GM12873 (cell line): ENCODE results near the gene CASK.

Experiments used
- TF ChIP-seq, protein P1 (sequence below): IDR thresholded peaks from 2 replicates; pipeline ENCODE4 v1.5.1; 2012; ENCODE audit warnings: low read depth, mild to moderate bottlenecking, moderate library complexity, low read length, control low read depth; ENCODE audit not compliant: insufficient read depth; ENCODE audit errors: missing control alignments

CASK gene, protein sequence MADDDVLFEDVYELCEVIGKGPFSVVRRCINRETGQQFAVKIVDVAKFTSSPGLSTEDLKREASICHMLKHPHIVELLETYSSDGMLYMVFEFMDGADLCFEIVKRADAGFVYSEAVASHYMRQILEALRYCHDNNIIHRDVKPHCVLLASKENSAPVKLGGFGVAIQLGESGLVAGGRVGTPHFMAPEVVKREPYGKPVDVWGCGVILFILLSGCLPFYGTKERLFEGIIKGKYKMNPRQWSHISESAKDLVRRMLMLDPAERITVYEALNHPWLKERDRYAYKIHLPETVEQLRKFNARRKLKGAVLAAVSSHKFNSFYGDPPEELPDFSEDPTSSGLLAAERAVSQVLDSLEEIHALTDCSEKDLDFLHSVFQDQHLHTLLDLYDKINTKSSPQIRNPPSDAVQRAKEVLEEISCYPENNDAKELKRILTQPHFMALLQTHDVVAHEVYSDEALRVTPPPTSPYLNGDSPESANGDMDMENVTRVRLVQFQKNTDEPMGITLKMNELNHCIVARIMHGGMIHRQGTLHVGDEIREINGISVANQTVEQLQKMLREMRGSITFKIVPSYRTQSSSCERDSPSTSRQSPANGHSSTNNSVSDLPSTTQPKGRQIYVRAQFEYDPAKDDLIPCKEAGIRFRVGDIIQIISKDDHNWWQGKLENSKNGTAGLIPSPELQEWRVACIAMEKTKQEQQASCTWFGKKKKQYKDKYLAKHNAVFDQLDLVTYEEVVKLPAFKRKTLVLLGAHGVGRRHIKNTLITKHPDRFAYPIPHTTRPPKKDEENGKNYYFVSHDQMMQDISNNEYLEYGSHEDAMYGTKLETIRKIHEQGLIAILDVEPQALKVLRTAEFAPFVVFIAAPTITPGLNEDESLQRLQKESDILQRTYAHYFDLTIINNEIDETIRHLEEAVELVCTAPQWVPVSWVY

DNA sequence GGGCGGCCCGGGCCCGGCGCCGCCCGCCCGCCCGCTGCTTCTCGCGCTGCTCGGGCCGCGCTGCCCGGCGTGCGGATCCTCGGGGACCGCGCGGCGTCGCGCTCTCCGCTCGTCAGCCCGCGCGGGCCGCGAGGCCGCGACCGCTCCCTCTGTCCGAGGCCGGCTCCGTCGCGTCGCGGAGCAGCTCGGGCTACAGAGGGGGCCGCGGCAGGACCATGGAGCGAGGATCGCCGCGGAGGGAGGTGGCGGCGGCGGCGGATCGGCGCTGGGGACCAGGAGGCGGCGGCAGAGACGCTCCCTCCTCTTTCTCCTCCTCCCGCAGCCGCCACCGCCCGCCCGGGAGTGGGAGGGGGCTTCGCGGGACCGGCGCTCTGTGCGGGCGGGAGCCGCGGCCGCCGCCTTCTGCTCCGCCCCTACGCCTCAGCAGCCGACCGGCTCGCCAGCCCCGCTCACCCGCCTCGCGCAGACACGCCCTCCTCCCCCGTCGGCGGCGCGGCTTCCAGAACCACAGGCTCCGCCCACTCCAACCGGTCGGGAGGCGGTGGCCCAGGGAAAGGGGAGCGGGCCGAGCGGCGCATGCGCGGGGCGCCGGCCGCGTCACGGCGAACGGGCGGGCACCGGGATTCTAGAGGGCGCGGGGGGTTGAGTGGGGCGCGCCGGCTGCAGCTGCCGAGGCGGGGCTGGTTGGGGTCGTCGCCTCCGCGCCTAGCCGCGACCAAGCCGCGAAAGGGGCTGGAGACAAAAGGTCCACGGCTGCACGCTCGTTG, at the start of gene CASK:
Gene CASK, minus strand, starts transcription at position 344 of the 767 bp plus-strand sequence. CDS start 566 bp downstream, outside the sequence.
- TF ChIP-seq, protein P1, sequence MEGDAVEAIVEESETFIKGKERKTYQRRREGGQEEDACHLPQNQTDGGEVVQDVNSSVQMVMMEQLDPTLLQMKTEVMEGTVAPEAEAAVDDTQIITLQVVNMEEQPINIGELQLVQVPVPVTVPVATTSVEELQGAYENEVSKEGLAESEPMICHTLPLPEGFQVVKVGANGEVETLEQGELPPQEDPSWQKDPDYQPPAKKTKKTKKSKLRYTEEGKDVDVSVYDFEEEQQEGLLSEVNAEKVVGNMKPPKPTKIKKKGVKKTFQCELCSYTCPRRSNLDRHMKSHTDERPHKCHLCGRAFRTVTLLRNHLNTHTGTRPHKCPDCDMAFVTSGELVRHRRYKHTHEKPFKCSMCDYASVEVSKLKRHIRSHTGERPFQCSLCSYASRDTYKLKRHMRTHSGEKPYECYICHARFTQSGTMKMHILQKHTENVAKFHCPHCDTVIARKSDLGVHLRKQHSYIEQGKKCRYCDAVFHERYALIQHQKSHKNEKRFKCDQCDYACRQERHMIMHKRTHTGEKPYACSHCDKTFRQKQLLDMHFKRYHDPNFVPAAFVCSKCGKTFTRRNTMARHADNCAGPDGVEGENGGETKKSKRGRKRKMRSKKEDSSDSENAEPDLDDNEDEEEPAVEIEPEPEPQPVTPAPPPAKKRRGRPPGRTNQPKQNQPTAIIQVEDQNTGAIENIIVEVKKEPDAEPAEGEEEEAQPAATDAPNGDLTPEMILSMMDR = no peak

DNA sequence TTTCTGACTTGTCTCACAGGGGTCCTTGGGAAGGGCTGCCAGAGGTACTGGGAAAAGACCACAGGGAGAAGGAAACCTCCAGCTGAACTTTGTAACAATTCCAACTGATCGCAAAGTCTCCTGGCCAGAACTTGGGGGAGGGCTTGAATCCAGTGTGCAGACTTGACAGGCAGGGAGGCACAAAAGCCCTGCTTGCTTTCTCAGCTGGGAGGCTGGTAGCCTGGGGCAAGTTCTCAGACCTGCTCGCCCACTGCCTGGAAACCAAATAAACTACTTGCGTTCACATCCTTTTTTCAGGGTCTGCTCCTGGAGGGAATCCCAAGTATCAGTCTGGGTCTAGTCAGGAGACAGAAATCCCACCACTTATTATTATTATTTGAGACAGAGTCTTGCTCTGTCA, 48.0 kb upstream of the CASK start:
- TF ChIP-seq, protein P1 = no peak

DNA sequence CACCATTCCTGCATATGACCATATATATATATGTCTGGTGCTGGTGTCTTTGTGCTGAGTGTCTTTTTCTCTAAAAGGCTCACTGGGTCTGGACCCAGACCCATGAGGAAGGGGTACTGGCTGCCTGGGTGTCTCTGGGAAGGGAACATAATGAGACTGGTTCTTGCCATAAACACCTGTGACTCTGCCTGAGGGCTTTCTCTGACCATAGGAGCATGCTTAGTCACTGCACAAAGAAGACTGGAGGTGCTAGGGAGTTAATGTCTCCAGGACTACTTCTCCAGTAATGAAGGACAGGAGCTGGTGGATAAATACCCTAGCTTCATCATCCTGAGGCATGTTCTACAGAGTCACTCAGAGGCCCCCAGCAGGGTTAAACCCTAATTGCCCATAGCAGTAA, 47.1 kb upstream of the CASK start:
- TF ChIP-seq, protein P1 = no peak

DNA sequence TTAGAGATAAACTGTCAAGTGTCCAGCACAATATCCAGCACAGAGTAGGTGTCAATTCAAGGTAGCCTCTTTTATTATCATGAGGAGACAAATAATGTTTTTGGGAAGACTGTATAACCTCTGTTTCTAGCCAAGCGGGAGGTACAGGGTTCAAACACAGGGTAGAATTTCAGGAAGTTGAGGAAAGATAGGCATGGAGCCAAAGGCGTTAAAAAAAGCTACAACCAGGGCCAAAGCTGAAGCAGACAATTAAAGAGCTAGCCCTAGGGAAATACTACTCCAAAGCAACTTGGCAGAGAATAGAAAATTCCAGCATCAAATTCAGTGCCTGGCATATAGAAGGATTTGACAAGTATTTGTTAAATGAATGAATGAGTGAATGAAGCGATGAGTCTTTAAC, 40.0 kb upstream of the CASK start:
- TF ChIP-seq, protein P1 = no peak

DNA sequence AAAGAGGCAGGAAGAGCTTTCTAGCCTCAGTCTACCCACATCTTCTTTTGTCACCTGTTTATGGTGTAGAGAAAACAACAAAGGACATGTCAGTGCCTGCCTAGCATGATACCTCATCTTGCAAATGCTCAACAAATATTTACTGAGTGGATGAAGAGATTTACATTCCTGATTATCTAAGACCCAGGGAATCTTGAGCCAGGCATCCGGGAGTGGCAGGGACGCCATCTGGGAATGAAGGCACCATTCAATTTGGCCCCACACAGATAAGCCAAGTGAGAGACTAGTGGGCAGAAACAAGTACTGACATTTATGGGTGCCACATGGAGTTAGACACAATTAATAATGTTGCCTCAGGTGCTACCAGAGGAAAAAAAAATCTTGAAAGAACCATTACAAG, 36.8 kb upstream of the CASK start:
- TF ChIP-seq, protein P1 = no peak

DNA sequence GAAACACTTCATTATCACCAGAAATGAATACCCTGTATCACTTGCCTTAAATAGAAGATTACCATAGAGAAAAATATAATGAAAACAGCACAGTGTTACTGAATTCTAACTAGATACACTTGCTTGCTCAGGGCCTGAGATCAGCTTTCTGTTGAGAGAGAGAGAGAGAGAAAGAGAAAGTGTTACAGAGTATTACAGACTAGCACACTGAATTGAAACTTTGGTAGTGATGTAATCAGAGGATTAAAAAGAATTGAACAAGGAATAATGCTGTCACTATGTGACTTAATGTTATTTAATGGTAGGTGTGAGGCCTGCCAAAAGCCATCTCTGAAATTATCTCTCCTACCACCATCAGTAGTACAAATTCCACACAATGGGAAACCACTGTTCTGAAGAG, 35.5 kb upstream of the CASK start:
- TF ChIP-seq, protein P1 = no peak

DNA sequence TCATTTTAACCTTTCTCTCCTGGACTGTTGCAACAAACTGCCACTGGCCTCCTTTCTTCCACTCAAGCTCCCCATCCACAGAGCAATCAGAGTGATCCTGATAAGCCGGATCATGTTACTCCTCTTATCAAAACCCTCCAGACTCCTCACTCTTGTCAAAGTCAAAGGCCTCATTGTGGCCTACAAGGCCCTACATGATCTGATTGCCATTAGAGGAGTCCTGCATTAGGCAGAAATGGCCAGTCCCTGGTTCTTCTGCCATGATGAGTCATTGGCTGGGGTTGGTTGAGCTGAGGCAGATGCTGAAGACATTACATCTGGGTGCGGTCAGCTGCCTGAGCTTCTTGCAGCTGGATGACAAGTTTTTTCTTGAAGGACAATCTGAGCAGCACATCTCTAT, 32.7 kb upstream of the CASK start:
- TF ChIP-seq, protein P1 = no peak
